ENCODE measurements around the gene UQCR10. TPM values are rescaled to one million over a fixed set of nuclear protein-coding genes. Genes with fewer than 3 reads are reported as not detected.

The UQCR10 gene
- total RNA-seq, 1 experiment from 2014 or later = 119 TPM

GRCh38 chr22:29748248-29748893 lies 18.8 kb upstream of the UQCR10 start:
- no peaks in the 10 kb centered on the region for H3K27me3 ChIP-seq (replicated peaks; ENCODE audit: insufficient read depth, low read depth, low read length, poor library complexity)
- no peak for TF ChIP-seq CTCF (conservative IDR thresholded peaks at IDR 0.05; ENCODE audit: low read depth, low read length)
- TF ChIP-seq EZH2 (IDR thresholded peaks at IDR 0.05; ENCODE audit: borderline replicate concordance, low read depth, low read length, poor library complexity, severe bottlenecking) = no peak
- POLR2A ChIA-PET (ENCODE audit: low non-redundant PET) = no interaction called here
- CTCF ChIA-PET = no interaction called here
- H3K4me3 ChIP-seq (ENCODE audit: low read depth, low read length, poor library complexity, severe bottlenecking) = no peak overlapping the region
- no peak overlapping the region for H3K27ac ChIP-seq (ENCODE audit: low read depth, low read length, poor library complexity, severe bottlenecking)
- no peak for DNase-seq (ENCODE audit: low spot score)
- intact Hi-C loops (cut with micrococcal nuclease; ENCODE audit: unreplicated experiment) = no loop called here
- no peaks in the 10 kb centered on the region for H3K36me3 ChIP-seq (ENCODE audit: insufficient read depth, low read length, poor library complexity, severe bottlenecking)
- no peaks in the 10 kb centered on the region for H3K4me1 ChIP-seq (ENCODE audit: insufficient read depth, low read length, poor library complexity, severe bottlenecking)
- no TSS peak for BruUV-seq (replicated peaks)
- no peaks in the 10 kb centered on the region for H3K9me3 ChIP-seq (ENCODE audit: low read depth, low read length, poor library complexity, severe bottlenecking)

GRCh38 chr22:29750029-29750428 lies 17.1 kb upstream of the UQCR10 start:
- intact Hi-C loops (cut with micrococcal nuclease; ENCODE audit: unreplicated experiment) = no loop called here
- BruUV-seq (replicated peaks) = no TSS peak
- TF ChIP-seq CTCF (conservative IDR thresholded peaks at IDR 0.05; ENCODE audit: low read depth, low read length) = no peak
- no peak for TF ChIP-seq EZH2 (IDR thresholded peaks at IDR 0.05; ENCODE audit: borderline replicate concordance, low read depth, low read length, poor library complexity, severe bottlenecking)
- Histone ChIP-seq H3K27me3 (replicated peaks; ENCODE audit: insufficient read depth, low read depth, low read length, poor library complexity) (no peaks in the 10 kb centered on the region), H3K9me3 (ENCODE audit: low read depth, low read length, poor library complexity, severe bottlenecking) (no peaks in the 10 kb centered on the region), H3K4me3 (ENCODE audit: low read depth, low read length, poor library complexity, severe bottlenecking) (no peak overlapping the region), H3K36me3 (ENCODE audit: insufficient read depth, low read length, poor library complexity, severe bottlenecking) (no peaks in the 10 kb centered on the region), H3K4me1 (ENCODE audit: insufficient read depth, low read length, poor library complexity, severe bottlenecking) (no peaks in the 10 kb centered on the region), H3K27ac (ENCODE audit: low read depth, low read length, poor library complexity, severe bottlenecking) (no peak overlapping the region)
- no peak for DNase-seq (ENCODE audit: low spot score)
- POLR2A ChIA-PET (ENCODE audit: low non-redundant PET) = no interaction called here
- CTCF ChIA-PET = no interaction called here

GRCh38 chr22:29750559-29751538 lies 16.3 kb upstream of the UQCR10 start:
- no peak for DNase-seq (ENCODE audit: low spot score)
- no peaks in the 10 kb centered on the region for H3K36me3 ChIP-seq (ENCODE audit: insufficient read depth, low read length, poor library complexity, severe bottlenecking)
- ChIA-PET CTCF (no interaction called here), POLR2A (ENCODE audit: low non-redundant PET) (no interaction called here)
- H3K4me1 ChIP-seq (ENCODE audit: insufficient read depth, low read length, poor library complexity, severe bottlenecking) = no peaks in the 10 kb centered on the region
- H3K9me3 ChIP-seq (ENCODE audit: low read depth, low read length, poor library complexity, severe bottlenecking) = no peaks in the 10 kb centered on the region
- BruUV-seq (replicated peaks) = no TSS peak
- H3K27ac ChIP-seq (ENCODE audit: low read depth, low read length, poor library complexity, severe bottlenecking) = no peak overlapping the region
- intact Hi-C loops (cut with micrococcal nuclease; ENCODE audit: unreplicated experiment) = no loop called here
- TF ChIP-seq CTCF (conservative IDR thresholded peaks at IDR 0.05; ENCODE audit: low read depth, low read length) = no peak
- no peak for TF ChIP-seq EZH2 (IDR thresholded peaks at IDR 0.05; ENCODE audit: borderline replicate concordance, low read depth, low read length, poor library complexity, severe bottlenecking)
- no peaks in the 10 kb centered on the region for H3K27me3 ChIP-seq (replicated peaks; ENCODE audit: insufficient read depth, low read depth, low read length, poor library complexity)
- H3K4me3 ChIP-seq (ENCODE audit: low read depth, low read length, poor library complexity, severe bottlenecking) = no peak overlapping the region
